ENCODE measurements around the gene BCL2L13.
A peak's percentile ranks its signal among the peaks of the same experiment; 100 is the strongest.

The BCL2L13 gene

DNA sequence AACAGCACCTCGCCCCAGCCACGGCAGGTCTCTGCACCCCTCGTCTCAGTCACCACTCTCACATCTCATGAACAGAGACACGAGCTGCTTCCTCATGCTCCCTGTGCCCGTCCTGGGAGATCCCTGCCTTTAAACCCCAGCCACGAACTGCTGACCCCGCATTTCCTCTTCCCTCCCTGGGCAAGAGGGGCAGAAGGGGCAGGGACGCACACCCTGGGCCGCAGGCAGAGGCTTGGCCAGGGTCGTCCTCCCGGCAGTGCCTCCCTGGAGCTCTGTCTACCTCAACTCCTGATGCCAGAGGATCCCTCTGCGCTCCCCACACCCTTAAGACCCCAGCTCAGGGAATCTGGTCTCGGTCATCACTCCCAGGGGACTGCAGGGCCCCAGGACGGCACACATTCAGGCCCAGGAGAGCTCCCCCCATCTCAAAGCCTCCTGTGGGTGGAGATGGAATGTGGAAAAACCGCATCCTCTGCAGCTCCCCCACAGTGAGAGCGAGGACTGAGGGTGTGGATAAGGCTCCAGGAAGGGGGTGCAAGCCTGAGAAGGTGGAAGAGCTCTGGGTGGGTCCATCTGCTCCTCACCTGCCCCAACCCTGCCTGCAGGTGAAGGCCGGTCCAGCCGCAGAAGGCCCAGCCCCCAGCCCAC lies 134.5 kb downstream of the BCL2L13 start:
- TF ChIP-seq, protein P1, sequence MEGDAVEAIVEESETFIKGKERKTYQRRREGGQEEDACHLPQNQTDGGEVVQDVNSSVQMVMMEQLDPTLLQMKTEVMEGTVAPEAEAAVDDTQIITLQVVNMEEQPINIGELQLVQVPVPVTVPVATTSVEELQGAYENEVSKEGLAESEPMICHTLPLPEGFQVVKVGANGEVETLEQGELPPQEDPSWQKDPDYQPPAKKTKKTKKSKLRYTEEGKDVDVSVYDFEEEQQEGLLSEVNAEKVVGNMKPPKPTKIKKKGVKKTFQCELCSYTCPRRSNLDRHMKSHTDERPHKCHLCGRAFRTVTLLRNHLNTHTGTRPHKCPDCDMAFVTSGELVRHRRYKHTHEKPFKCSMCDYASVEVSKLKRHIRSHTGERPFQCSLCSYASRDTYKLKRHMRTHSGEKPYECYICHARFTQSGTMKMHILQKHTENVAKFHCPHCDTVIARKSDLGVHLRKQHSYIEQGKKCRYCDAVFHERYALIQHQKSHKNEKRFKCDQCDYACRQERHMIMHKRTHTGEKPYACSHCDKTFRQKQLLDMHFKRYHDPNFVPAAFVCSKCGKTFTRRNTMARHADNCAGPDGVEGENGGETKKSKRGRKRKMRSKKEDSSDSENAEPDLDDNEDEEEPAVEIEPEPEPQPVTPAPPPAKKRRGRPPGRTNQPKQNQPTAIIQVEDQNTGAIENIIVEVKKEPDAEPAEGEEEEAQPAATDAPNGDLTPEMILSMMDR (IDR thresholded peaks at IDR 0.05; ENCODE audit: extremely low read depth, insufficient read depth, missing control alignments) = no peak
- in situ Hi-C loops (cut with MboI; ENCODE audit: low pct_unique_long_range_greater_than_20kb, low sequenced_read_pairs, unreplicated experiment) = no loop called here
- DNase-seq (ENCODE audit: low spot score) = no peak

DNA sequence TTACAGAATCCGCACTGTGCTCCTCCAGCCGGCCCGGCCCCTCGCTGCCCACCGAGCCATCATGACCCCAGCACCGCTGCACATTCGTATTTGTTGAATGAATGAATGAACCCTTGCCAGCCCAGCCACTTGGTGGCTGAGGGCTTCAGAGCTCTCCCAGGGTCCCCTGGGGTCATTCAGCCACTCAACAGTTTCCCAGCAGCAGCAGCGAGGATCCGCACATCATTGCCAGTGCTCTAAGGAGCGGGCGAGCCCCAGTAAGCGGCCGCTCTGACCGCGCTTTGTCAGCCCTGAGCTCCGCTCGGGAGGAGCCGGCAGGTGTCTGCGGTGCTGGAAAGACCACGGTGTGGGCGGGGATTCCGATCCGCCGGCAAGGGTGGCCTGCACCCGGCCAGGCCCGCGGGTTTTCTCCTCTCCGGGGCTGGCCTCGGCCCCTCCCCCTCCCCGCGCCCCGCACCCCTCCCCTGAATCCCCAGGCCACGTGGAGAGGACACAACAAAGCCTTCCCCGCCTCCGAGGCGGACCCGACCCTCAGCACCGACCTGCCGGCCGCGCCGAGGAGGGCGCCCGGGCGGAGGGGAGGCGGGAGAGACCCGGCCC lies 135.1 kb downstream of the BCL2L13 start:
- DNase-seq (ENCODE audit: low spot score) = peak; percentile 79
- TF ChIP-seq, protein P1 (IDR thresholded peaks at IDR 0.05; ENCODE audit: extremely low read depth, insufficient read depth, missing control alignments) = no peak
- in situ Hi-C loops (cut with MboI; ENCODE audit: low pct_unique_long_range_greater_than_20kb, low sequenced_read_pairs, unreplicated experiment) = no loop called here

DNA sequence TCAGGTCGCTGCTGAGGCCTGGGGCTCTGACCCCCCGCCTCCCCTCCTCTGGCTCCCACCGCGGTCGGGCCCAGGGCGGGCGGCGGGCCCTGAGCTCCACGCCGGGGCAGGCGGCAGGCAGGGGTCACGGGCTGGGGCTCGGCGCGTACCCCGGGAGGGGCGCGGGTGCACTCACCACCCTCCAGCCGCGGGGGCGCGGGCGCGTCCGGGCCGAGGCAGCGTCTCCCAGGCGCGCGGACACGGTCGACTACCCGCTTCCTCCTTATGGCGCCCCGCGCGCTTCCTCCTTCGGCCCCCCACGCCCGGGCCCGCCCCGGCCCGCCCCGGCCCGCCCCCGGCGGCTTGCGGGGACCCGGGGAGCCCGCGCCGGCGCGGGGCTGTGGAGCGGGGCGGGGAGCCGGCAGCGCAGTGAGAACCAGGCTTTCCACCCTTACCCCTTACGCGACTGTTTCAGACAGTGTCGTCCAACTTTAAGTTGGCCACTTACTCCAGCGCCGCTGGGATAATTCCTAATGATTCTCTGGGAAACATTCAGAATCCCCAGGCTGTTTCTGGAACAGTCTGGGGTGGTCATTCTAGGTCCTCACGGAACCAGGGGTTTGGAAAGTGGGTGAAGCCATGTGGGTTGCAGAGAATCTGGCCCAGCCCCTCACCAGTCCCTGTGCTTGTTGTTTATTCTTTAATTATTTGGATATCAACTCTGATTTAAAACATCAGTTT lies 135.8 kb downstream of the BCL2L13 start, which contains the start of gene BID:
Gene BID, minus strand, starts transcription at position 264 of the 720 bp plus-strand sequence. CDS start 24,353 bp downstream, outside the sequence.
- TF ChIP-seq, protein P1 (IDR thresholded peaks at IDR 0.05; ENCODE audit: extremely low read depth, insufficient read depth, missing control alignments) = no peak
- DNase-seq (ENCODE audit: low spot score) = peak; percentile 79
- in situ Hi-C loops (cut with MboI; ENCODE audit: low pct_unique_long_range_greater_than_20kb, low sequenced_read_pairs, unreplicated experiment) = no loop called here

DNA sequence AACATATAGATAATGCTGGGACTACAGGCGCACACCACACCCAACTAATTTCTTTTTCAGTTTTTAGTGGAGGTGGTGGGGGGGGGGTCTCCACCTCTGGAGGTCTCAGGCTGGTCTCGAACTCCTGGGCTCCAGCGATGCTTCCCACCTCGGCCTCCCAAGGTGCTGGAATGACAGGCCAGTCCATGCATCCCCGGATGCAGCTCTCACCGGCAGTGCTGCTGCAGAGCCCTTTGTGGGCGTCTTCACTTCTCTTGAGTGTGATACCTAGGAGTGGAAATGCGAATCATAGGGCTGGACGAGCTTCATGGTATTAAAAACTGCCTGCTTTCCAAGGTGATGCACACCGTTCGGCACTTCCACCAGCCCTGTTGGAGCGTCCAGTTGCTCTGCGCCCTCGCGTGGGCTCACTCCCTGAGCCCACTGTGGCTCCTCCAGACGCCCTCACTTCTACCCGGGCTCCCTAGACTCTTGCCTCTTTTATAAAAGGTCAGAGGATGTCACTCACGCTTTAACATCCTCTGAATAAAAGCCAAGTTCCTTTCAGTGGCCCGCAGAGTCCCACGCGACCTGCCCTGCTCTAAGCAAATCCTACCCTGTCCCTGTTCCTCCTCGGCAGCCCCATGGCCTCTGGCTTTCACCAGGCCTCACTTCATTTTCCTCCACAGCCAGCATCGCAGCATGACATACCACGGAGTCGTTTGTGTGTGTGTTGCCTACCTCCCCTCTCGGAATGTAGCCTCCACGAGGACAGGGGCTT lies 136.5 kb downstream of the BCL2L13 start:
- no peak for DNase-seq (ENCODE audit: low spot score)
- in situ Hi-C loops (cut with MboI; ENCODE audit: low pct_unique_long_range_greater_than_20kb, low sequenced_read_pairs, unreplicated experiment) = no loop called here
- TF ChIP-seq, protein P1 (IDR thresholded peaks at IDR 0.05; ENCODE audit: extremely low read depth, insufficient read depth, missing control alignments) = no peak

DNA sequence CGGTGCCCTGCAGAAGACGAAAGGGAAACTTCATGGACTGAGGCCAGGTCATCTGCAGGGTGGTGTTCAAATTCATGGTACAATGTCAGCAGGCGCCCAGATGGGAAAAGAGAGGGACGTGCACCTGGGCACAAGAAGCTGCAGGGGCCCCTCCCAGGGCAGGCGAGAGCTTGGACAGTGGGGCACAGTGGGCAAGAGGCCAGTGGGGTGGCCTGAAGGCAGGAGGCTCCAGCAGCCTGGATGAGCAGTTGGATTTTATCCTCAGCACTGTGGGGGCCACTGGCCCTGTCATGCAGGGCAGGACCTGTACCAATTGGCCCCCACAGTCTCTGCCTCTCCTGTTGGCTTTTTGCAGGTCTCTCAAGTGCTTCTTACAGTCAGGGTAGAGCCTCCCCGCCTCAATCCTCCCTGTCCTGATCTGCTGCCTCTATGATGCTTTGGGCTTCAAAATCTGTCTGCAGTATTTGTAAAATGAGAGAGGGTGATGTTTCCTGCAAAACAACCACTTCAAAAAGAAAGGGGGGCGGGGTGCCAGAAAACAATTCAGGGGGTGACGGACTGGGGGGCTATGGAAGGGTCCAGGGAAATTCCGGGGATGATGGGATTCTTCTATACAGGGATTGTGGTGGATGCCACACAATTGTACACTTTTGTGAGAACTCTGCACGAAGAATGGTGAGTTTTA lies 137.4 kb downstream of the BCL2L13 start:
- in situ Hi-C loops (cut with MboI; ENCODE audit: low pct_unique_long_range_greater_than_20kb, low sequenced_read_pairs, unreplicated experiment) = no loop called here
- TF ChIP-seq, protein P1 (IDR thresholded peaks at IDR 0.05; ENCODE audit: extremely low read depth, insufficient read depth, missing control alignments) = no peak
- DNase-seq (ENCODE audit: low spot score) = no peak

Data from GM13977 (cell line).